ENCODE data around the gene MXD4.

MXD4 gene

GRCh38 chr4:2298532-2298991, 36.7 kb upstream of the MXD4 start:
- TF ChIP-seq TCF12 (IDR thresholded peaks at IDR 0.05; ENCODE audit: low read depth) = no peak
- TF ChIP-seq FOXM1 (IDR thresholded peaks at IDR 0.05; ENCODE audit: borderline replicate concordance, low read depth) = no peak
- no peak for TF ChIP-seq EP300 (IDR thresholded peaks at IDR 0.05; ENCODE audit: borderline replicate concordance)
- no peak for TF ChIP-seq USF1 (IDR thresholded peaks at IDR 0.05)
- TF ChIP-seq EGR1 (IDR thresholded peaks at IDR 0.05) = no peak
- TF ChIP-seq TAF1 (IDR thresholded peaks at IDR 0.05; ENCODE audit: low read depth) = no peak
- no peak for TF ChIP-seq RAD21 (IDR thresholded peaks at IDR 0.05; ENCODE audit: low read depth)
- no peak for TF ChIP-seq ZBTB7A (IDR thresholded peaks at IDR 0.05; ENCODE audit: low read depth)
- no peak for TF ChIP-seq NFIC (IDR thresholded peaks at IDR 0.05)
- TF ChIP-seq, protein P1, sequence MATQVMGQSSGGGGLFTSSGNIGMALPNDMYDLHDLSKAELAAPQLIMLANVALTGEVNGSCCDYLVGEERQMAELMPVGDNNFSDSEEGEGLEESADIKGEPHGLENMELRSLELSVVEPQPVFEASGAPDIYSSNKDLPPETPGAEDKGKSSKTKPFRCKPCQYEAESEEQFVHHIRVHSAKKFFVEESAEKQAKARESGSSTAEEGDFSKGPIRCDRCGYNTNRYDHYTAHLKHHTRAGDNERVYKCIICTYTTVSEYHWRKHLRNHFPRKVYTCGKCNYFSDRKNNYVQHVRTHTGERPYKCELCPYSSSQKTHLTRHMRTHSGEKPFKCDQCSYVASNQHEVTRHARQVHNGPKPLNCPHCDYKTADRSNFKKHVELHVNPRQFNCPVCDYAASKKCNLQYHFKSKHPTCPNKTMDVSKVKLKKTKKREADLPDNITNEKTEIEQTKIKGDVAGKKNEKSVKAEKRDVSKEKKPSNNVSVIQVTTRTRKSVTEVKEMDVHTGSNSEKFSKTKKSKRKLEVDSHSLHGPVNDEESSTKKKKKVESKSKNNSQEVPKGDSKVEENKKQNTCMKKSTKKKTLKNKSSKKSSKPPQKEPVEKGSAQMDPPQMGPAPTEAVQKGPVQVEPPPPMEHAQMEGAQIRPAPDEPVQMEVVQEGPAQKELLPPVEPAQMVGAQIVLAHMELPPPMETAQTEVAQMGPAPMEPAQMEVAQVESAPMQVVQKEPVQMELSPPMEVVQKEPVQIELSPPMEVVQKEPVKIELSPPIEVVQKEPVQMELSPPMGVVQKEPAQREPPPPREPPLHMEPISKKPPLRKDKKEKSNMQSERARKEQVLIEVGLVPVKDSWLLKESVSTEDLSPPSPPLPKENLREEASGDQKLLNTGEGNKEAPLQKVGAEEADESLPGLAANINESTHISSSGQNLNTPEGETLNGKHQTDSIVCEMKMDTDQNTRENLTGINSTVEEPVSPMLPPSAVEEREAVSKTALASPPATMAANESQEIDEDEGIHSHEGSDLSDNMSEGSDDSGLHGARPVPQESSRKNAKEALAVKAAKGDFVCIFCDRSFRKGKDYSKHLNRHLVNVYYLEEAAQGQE (IDR thresholded peaks at IDR 0.05; ENCODE audit: low read depth) = no peak

GRCh38 chr4:2297606-2298531, 36.0 kb upstream of the MXD4 start:
- no peak for TF ChIP-seq MAX (IDR thresholded peaks at IDR 0.05)
- TF ChIP-seq, protein P1 (IDR thresholded peaks at IDR 0.05; ENCODE audit: low read depth) = no peak
- no peak for TF ChIP-seq ZBTB7A (IDR thresholded peaks at IDR 0.05; ENCODE audit: low read depth)
- no peak for TF ChIP-seq TAF1 (IDR thresholded peaks at IDR 0.05; ENCODE audit: low read depth)

DNA sequence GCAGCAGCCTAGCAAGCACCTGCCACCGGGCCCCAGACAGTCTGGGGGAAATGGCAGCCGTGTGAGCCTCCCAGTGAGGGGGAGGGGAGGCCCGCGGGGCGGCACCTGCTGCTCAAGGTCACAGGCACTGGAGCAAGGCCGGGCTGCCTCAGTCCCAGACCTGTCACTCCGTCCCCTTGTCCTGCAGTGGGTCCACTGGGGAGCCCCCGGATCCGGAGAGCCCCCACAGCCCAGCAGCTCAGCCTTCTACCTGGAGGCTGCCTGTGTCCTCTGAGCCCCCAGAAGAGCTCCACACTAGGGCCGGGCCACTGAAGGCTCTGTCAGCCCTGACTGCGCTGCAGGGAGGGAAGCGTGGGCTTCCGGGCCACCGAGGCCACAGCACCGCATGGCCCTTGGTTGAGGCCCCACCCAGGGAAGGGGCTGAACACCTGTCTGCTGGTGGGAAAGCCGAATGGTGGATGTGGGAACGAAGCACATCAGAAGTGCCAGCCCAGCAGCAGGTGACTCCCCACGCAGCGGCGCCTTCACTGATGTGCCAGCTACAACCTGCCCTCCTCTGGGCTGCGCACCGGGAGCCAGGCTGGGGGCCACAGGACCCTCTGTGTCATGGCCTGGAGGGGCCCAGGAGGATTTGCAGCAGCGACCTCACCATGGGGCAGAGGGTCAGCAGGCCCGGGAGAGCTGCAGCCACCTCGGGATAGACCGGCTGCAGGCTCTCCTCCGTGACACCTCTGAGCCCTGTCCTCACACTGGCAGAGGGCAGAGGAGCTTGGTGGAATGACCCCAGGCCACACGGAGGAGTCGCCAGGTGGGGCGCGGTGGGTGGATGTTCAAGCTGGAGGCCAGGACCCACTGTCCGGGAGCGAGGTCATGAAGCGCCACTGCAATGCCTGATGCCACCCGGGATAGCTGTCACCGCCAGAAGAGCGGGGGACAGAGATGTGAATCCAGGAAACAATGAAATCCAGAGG, 35.0 kb upstream of the MXD4 start:
- no peak for TF ChIP-seq CEBPB (IDR thresholded peaks at IDR 0.05)
- TF ChIP-seq, protein P1 (IDR thresholded peaks at IDR 0.05; ENCODE audit: low read depth) = no peak
- TF ChIP-seq YY1 (IDR thresholded peaks at IDR 0.05; ENCODE audit: low read depth) = no peak
- no peak for TF ChIP-seq FOXM1 (IDR thresholded peaks at IDR 0.05; ENCODE audit: borderline replicate concordance, low read depth)
- no peak for TF ChIP-seq EP300 (IDR thresholded peaks at IDR 0.05; ENCODE audit: borderline replicate concordance)
- no peak for TF ChIP-seq MAX (IDR thresholded peaks at IDR 0.05)
- no peak for TF ChIP-seq TCF12 (IDR thresholded peaks at IDR 0.05; ENCODE audit: low read depth)
- no peak for TF ChIP-seq ZBTB7A (IDR thresholded peaks at IDR 0.05; ENCODE audit: low read depth)
- TF ChIP-seq NFIC (IDR thresholded peaks at IDR 0.05) = no peak
- no peak for TF ChIP-seq CREB1 (IDR thresholded peaks at IDR 0.05; ENCODE audit: low read depth)
- TF ChIP-seq TEAD4 (IDR thresholded peaks at IDR 0.05) = no peak
- TF ChIP-seq EGR1 (IDR thresholded peaks at IDR 0.05) = no peak
- no peak for TF ChIP-seq TAF1 (IDR thresholded peaks at IDR 0.05; ENCODE audit: low read depth)
- no peak for TF ChIP-seq USF1 (IDR thresholded peaks at IDR 0.05)
- no peak for TF ChIP-seq RAD21 (IDR thresholded peaks at IDR 0.05; ENCODE audit: low read depth)

Measured in Ishikawa (cell line).